ENCODE results near the gene TMEM81.

- no peak for TF ChIP-seq POLR2A (IDR thresholded peaks at IDR 0.05)
- TF ChIP-seq CTCF (IDR thresholded peaks at IDR 0.05), result no peak
Measured at GRCh38 chr1:205048382-205048781, 35.9 kb downstream of the TMEM81 start.

Data from gastroesophageal sphincter (tissue), 3 donors.